HEK293 (cell line): Measurements from ENCODE around the gene PIGL.
A peak's percentile ranks its signal among the peaks of the same experiment; 100 is the strongest.

Source experiments
- CTCF ChIP-seq: fragments of 450-650 bp; formaldehyde crosslinking; IDR thresholded peaks from 2 replicates; pipeline ENCODE4 v1.5.1; 2016; ENCODE audit warnings: missing biosample characterization, missing genetic modification characterization
- HOXD13 ChIP-seq: sonication (generic); formaldehyde crosslinking; IDR thresholded peaks from 2 replicates; pipeline ENCODE4 v1.8.0; 2022; ENCODE audit warnings: missing genetic modification reagents, borderline replicate concordance
- KLF16 ChIP-seq: fragments of 450-650 bp; formaldehyde crosslinking; IDR thresholded peaks from 2 replicates; pipeline ENCODE4 v1.5.1; 2017; ENCODE audit warnings: missing biosample characterization, missing genetic modification characterization
- KLF7 ChIP-seq: fragments of 450-650 bp; formaldehyde crosslinking; IDR thresholded peaks from 2 replicates; pipeline ENCODE4 v1.5.1; 2016; ENCODE audit warnings: missing biosample characterization, missing genetic modification characterization, borderline replicate concordance
- MEIS1 ChIP-seq: sonication (generic); formaldehyde crosslinking; IDR thresholded peaks from 2 replicates; pipeline ENCODE4 v1.8.1; 2022; ENCODE audit warnings: missing genetic modification reagents, mild to moderate bottlenecking, borderline replicate concordance
- ZNF169 ChIP-seq: fragments of 450-650 bp; formaldehyde crosslinking; IDR thresholded peaks from 2 replicates; pipeline ENCODE4 v1.5.1; 2016; ENCODE audit warnings: missing biosample characterization, missing genetic modification characterization
- ZNF18 ChIP-seq: fragments of 450-650 bp; formaldehyde crosslinking; IDR thresholded peaks from 2 replicates; pipeline ENCODE4 v1.5.1; 2016; ENCODE audit warnings: missing biosample characterization, missing genetic modification characterization
- ZNF266 ChIP-seq: fragments of 450-650 bp; formaldehyde crosslinking; IDR thresholded peaks from 2 replicates; pipeline ENCODE4 v1.5.1; 2016; ENCODE audit warnings: missing biosample characterization, missing genetic modification characterization, low read depth
- ZNF335 ChIP-seq: fragments of 450-650 bp; formaldehyde crosslinking; conservative IDR thresholded peaks from 2 replicates; pipeline ENCODE4 v1.5.1; 2016; ENCODE audit warnings: missing biosample characterization, missing genetic modification characterization
- ZNF510 ChIP-seq: fragments of 450-650 bp; formaldehyde crosslinking; IDR thresholded peaks from 2 replicates; pipeline ENCODE4 v1.5.1; 2018; ENCODE audit warnings: mild to moderate bottlenecking, missing genetic modification characterization, missing biosample characterization; ENCODE audit not compliant: insufficient replicate concordance
- ZNF513 ChIP-seq: fragments of 450-650 bp; IDR thresholded peaks from 2 replicates; pipeline ENCODE4 v1.5.1; 2018; ENCODE audit warnings: missing biosample characterization, missing genetic modification characterization
- ZNF561 ChIP-seq: fragments of 450-650 bp; IDR thresholded peaks from 2 replicates; pipeline ENCODE4 v1.5.1; 2018; ENCODE audit warnings: missing biosample characterization, missing genetic modification characterization, borderline replicate concordance
- ZNF785 ChIP-seq: fragments of 450-650 bp; formaldehyde crosslinking; IDR thresholded peaks from 2 replicates; pipeline ENCODE4 v1.5.1; 2016; ENCODE audit warnings: missing biosample characterization, missing genetic modification characterization
- ZSCAN23 ChIP-seq: fragments of 450-650 bp; formaldehyde crosslinking; IDR thresholded peaks from 2 replicates; pipeline ENCODE4 v1.5.1; 2016; ENCODE audit warnings: missing biosample characterization, missing genetic modification characterization
- TF ChIP-seq, protein P1 (sequence below): fragments of 450-650 bp; formaldehyde crosslinking; IDR thresholded peaks from 2 replicates; pipeline ENCODE4 v1.5.1; 2016; ENCODE audit warnings: missing biosample characterization, missing genetic modification characterization
- TF ChIP-seq, protein P2 (sequence below): IDR thresholded peaks from 2 replicates; pipeline ENCODE4 v1.6.1; 2011; ENCODE audit warnings: mild to moderate bottlenecking, low read depth, low read length, borderline replicate concordance
- TF ChIP-seq, protein P3 (sequence below): fragments of 450-650 bp; formaldehyde crosslinking; IDR thresholded peaks from 2 replicates; pipeline ENCODE4 v1.5.1; 2016; ENCODE audit warnings: missing biosample characterization, missing genetic modification characterization
- TF ChIP-seq, protein P4 (sequence below): fragments of 450-650 bp; formaldehyde crosslinking; IDR thresholded peaks from 2 replicates; pipeline ENCODE4 v1.5.1; 2016; ENCODE audit warnings: missing biosample characterization, missing genetic modification characterization
- TF ChIP-seq, protein P5 (sequence below): fragments of 450-650 bp; formaldehyde crosslinking; IDR thresholded peaks from 2 replicates; pipeline ENCODE4 v1.5.1; 2016; ENCODE audit warnings: missing biosample characterization, missing genetic modification characterization
- TF ChIP-seq, protein P6 (sequence below): fragments of 450-650 bp; formaldehyde crosslinking; IDR thresholded peaks from 2 replicates; pipeline ENCODE4 v1.5.1; 2017; ENCODE audit warnings: missing biosample characterization, missing genetic modification characterization

PIGL gene

DNA sequence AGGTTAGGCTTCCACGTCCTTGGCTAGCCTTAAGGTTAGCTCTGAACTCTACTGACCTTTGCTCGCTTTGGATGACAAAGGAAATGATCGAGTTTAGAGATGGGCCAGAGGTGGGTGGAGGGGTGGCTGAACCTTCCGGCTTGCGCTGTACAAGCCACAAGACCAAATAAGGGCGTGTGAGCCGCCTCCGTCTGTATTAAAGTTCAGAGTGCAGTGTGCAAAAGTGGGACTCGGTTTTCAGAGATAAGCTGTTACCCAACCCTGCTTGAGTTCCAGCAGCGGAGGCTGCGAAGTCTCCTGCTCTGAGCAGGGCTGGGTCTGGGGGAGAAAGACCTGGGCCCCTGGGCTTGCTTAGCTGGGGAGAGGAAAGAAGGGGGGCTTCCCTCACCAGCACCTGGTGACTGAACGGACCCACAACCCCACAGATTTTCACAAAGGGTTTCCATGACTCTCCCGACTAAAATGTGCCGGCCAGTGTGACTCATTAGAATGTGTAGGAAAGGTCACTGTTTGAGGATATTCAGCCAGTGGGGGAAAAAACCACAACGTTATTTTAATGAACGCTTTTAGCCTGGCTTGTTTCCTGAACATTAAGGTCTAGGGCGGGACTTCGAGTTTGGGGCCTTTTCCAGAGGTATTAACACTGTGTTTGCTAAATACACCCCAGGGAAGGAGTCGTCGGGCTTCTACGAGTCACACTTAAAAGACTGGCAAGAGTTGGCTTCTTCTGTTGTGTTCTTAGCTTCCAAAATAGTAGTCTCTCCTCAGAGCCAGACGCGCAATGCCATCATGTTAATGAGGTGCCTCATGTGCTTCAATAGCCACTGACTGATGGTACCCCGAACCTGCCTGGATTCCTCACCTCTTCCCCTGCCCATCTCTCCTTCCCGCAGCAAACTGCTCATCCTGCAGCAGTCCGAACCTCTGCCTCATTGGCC lies 69.3 kb downstream of the PIGL start (continued):
- TF ChIP-seq CTCF = peak; percentile 61; the same call in 1 of the 2 replicates
- TF ChIP-seq, protein P1, sequence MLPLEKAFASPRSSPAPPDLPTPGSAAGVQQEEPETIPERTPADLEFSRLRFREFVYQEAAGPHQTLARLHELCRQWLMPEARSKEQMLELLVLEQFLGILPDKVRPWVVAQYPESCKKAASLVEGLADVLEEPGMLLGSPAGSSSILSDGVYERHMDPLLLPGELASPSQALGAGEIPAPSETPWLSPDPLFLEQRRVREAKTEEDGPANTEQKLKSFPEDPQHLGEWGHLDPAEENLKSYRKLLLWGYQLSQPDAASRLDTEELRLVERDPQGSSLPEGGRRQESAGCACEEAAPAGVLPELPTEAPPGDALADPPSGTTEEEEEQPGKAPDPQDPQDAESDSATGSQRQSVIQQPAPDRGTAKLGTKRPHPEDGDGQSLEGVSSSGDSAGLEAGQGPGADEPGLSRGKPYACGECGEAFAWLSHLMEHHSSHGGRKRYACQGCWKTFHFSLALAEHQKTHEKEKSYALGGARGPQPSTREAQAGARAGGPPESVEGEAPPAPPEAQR (tag by site-specific recombination) = no peak
- TF ChIP-seq ZNF266 = no peak
- TF ChIP-seq ZNF18 = peak; percentile 93
- TF ChIP-seq, protein P2, sequence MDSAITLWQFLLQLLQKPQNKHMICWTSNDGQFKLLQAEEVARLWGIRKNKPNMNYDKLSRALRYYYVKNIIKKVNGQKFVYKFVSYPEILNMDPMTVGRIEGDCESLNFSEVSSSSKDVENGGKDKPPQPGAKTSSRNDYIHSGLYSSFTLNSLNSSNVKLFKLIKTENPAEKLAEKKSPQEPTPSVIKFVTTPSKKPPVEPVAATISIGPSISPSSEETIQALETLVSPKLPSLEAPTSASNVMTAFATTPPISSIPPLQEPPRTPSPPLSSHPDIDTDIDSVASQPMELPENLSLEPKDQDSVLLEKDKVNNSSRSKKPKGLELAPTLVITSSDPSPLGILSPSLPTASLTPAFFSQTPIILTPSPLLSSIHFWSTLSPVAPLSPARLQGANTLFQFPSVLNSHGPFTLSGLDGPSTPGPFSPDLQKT = no peak
- TF ChIP-seq KLF7 (tag by site-specific recombination) = no peak
- TF ChIP-seq, protein P3, sequence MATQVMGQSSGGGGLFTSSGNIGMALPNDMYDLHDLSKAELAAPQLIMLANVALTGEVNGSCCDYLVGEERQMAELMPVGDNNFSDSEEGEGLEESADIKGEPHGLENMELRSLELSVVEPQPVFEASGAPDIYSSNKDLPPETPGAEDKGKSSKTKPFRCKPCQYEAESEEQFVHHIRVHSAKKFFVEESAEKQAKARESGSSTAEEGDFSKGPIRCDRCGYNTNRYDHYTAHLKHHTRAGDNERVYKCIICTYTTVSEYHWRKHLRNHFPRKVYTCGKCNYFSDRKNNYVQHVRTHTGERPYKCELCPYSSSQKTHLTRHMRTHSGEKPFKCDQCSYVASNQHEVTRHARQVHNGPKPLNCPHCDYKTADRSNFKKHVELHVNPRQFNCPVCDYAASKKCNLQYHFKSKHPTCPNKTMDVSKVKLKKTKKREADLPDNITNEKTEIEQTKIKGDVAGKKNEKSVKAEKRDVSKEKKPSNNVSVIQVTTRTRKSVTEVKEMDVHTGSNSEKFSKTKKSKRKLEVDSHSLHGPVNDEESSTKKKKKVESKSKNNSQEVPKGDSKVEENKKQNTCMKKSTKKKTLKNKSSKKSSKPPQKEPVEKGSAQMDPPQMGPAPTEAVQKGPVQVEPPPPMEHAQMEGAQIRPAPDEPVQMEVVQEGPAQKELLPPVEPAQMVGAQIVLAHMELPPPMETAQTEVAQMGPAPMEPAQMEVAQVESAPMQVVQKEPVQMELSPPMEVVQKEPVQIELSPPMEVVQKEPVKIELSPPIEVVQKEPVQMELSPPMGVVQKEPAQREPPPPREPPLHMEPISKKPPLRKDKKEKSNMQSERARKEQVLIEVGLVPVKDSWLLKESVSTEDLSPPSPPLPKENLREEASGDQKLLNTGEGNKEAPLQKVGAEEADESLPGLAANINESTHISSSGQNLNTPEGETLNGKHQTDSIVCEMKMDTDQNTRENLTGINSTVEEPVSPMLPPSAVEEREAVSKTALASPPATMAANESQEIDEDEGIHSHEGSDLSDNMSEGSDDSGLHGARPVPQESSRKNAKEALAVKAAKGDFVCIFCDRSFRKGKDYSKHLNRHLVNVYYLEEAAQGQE (tag by site-specific recombination) = no peak
- no peak for TF ChIP-seq HOXD13 (CRISPR knock-in tag)
- no peak for TF ChIP-seq ZNF785 (tag by site-specific recombination)
- TF ChIP-seq, protein P4, sequence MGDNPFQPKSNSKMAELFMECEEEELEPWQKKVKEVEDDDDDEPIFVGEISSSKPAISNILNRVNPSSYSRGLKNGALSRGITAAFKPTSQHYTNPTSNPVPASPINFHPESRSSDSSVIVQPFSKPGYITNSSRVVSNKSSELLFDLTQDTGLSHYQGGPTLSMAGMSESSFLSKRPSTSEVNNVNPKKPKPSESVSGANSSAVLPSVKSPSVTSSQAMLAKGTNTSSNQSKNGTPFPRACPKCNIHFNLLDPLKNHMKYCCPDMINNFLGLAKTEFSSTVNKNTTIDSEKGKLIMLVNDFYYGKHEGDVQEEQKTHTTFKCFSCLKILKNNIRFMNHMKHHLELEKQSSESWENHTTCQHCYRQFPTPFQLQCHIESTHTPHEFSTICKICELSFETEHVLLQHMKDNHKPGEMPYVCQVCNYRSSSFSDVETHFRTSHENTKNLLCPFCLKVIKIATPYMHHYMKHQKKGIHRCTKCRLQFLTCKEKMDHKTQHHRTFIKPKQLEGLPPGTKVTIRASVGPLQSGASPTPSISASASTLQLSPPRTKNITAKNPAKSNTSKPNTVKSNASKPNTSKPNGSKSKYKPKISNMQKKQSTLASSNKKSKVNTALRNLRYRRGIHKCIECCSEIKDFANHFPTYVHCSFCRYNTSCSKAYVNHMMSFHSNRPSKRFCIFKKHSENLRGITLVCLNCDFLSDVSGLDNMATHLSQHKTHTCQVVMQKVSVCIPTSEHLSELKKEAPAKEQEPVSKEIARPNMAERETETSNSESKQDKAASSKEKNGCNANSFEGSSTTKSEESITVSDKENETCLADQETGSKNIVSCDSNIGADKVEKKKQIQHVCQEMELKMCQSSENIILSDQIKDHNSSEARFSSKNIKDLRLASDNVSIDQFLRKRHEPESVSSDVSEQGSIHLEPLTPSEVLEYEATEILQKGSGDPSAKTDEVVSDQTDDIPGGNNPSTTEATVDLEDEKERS = no peak
- TF ChIP-seq MEIS1 = no peak
- no peak for TF ChIP-seq ZSCAN23 (tag by site-specific recombination)
- TF ChIP-seq ZNF335 (tag by site-specific recombination) = peak; percentile 73
- TF ChIP-seq, protein P5, sequence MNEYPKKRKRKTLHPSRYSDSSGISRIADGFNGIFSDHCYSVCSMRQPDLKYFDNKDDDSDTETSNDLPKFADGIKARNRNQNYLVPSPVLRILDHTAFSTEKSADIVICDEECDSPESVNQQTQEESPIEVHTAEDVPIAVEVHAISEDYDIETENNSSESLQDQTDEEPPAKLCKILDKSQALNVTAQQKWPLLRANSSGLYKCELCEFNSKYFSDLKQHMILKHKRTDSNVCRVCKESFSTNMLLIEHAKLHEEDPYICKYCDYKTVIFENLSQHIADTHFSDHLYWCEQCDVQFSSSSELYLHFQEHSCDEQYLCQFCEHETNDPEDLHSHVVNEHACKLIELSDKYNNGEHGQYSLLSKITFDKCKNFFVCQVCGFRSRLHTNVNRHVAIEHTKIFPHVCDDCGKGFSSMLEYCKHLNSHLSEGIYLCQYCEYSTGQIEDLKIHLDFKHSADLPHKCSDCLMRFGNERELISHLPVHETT (tag by site-specific recombination) = peak; percentile 38; the same call in 1 of the 2 replicates
- TF ChIP-seq ZNF510 = no peak
- no peak for TF ChIP-seq ZNF561 (tag by site-specific recombination)
- TF ChIP-seq, protein P6, sequence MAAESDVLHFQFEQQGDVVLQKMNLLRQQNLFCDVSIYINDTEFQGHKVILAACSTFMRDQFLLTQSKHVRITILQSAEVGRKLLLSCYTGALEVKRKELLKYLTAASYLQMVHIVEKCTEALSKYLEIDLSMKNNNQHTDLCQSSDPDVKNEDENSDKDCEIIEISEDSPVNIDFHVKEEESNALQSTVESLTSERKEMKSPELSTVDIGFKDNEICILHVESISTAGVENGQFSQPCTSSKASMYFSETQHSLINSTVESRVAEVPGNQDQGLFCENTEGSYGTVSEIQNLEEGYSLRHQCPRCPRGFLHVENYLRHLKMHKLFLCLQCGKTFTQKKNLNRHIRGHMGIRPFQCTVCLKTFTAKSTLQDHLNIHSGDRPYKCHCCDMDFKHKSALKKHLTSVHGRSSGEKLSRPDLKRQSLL = no peak
- no peak for TF ChIP-seq ZNF513
- no peak for TF ChIP-seq ZNF169 (tag by site-specific recombination)
- TF ChIP-seq KLF16 (tag by site-specific recombination) = no peak
